Mammary epithelial cell (primary cell): ENCODE measurements around the gene FZD10.

Source experiments
- EZH2 ChIP-seq: IDR thresholded peaks from 2 replicates; pipeline ENCODE4 v1.6.1; 2012; ENCODE audit warnings: low read length, inconsistent platforms, borderline replicate concordance
- TF ChIP-seq, protein P1 (sequence below), 2 donors: IDR thresholded peaks in 1 of 2; conservative IDR thresholded peaks in 1 of 2; 2 replicates each; pipeline ENCODE4 v1.5.1; 2011 to 2012; ENCODE audit warnings: inconsistent platforms in 2 of 2, low read length in 2 of 2, mild to moderate bottlenecking in 2 of 2, control low read depth in 1 of 2, low read depth in 1 of 2; ENCODE audit not compliant: insufficient read depth in 1 of 2; ENCODE audit errors: extremely low read depth in 1 of 2

- TF ChIP-seq, protein P1, sequence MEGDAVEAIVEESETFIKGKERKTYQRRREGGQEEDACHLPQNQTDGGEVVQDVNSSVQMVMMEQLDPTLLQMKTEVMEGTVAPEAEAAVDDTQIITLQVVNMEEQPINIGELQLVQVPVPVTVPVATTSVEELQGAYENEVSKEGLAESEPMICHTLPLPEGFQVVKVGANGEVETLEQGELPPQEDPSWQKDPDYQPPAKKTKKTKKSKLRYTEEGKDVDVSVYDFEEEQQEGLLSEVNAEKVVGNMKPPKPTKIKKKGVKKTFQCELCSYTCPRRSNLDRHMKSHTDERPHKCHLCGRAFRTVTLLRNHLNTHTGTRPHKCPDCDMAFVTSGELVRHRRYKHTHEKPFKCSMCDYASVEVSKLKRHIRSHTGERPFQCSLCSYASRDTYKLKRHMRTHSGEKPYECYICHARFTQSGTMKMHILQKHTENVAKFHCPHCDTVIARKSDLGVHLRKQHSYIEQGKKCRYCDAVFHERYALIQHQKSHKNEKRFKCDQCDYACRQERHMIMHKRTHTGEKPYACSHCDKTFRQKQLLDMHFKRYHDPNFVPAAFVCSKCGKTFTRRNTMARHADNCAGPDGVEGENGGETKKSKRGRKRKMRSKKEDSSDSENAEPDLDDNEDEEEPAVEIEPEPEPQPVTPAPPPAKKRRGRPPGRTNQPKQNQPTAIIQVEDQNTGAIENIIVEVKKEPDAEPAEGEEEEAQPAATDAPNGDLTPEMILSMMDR (conservative IDR thresholded peaks at IDR 0.05 in 1 of 2, IDR thresholded peaks at IDR 0.05 in 1 of 2; ENCODE audit: extremely low read depth in 1 of 2, insufficient read depth in 1 of 2, low read depth in 1 of 2, low read length in 2 of 2) = no peak
- no peak for TF ChIP-seq EZH2
Observed at GRCh38 chr12:130138478-130138877, 23.8 kb upstream of the FZD10 start.
